GM12864 (cell line): ENCODE measurements around the gene ZMIZ1.

Source experiments
- DNase-seq: peaks from one replicate; pipeline ENCODE4 v3.0.0-alpha.2; 2011; ENCODE audit warnings: low read depth
- H3K4me3 ChIP-seq: 2 replicates; pipeline ENCODE4 v1.5.1; 2011; ENCODE audit warnings: mild to moderate bottlenecking, low read depth, low read length, control low read depth
- CTCF ChIP-seq: IDR thresholded peaks from 2 replicates; pipeline ENCODE4 v1.5.1; 2011; ENCODE audit warnings: low read depth, mild to moderate bottlenecking, moderate library complexity, low read length, control low read depth, inconsistent platforms; ENCODE audit errors: missing control alignments

Gene ZMIZ1

GRCh38 chr10:79108728-79109127, 40.0 kb downstream of the ZMIZ1 start:
- TF ChIP-seq CTCF = no peak
- H3K4me3 ChIP-seq = no peak overlapping the region
- no peak for DNase-seq

GRCh38 chr10:79111427-79111826, 42.7 kb downstream of the ZMIZ1 start:
- no peak for DNase-seq
- no peak overlapping the region for H3K4me3 ChIP-seq
- no peak for TF ChIP-seq CTCF

GRCh38 chr10:79111846-79112614, 43.3 kb downstream of the ZMIZ1 start:
- no peak for DNase-seq
- no peak for TF ChIP-seq CTCF
- no peak overlapping the region for H3K4me3 ChIP-seq

GRCh38 chr10:79112881-79113431, 44.2 kb downstream of the ZMIZ1 start:
- H3K4me3 ChIP-seq = no peak overlapping the region
- DNase-seq = no peak
- no peak for TF ChIP-seq CTCF

- no peak overlapping the region for H3K4me3 ChIP-seq
- no peak for DNase-seq
- TF ChIP-seq CTCF = no peak
Measured at GRCh38 chr10:79113827-79114226, 45.1 kb downstream of the ZMIZ1 start.

GRCh38 chr10:79115302-79115701, 46.5 kb downstream of the ZMIZ1 start:
- TF ChIP-seq CTCF = no peak
- DNase-seq = no peak
- H3K4me3 ChIP-seq = no peak overlapping the region

- DNase-seq = no peak
- H3K4me3 ChIP-seq = no peak overlapping the region
- TF ChIP-seq CTCF = no peak
Measured at GRCh38 chr10:79116368-79116767, 47.6 kb downstream of the ZMIZ1 start.
